Loucy (cell line): ENCODE results near the gene PLXNA2.
A peak's percentile ranks its signal among the peaks of the same experiment; 100 is the strongest.

ENCODE experiments used
- H2AFZ ChIP-seq: fragments of 200-600 bp; sonication (generic); 2 replicates; pipeline ENCODE4 v1.6.0; 2016; ENCODE audit warnings: antibody characterized with exemption, mild to moderate bottlenecking, low read length, moderate library complexity
- H3F3A ChIP-seq: fragments of 200-600 bp; 2 replicates; pipeline ENCODE4 v1.6.0; 2016; ENCODE audit warnings: antibody characterized with exemption, low read depth, mild to moderate bottlenecking
- H3K27me3 ChIP-seq: fragments of 200-600 bp; sonication (generic); 2 replicates; pipeline ENCODE4 v1.6.1; 2014; ENCODE audit warnings: low read length, mild to moderate bottlenecking; ENCODE audit not compliant: insufficient read depth, poor library complexity, severe bottlenecking
- H3K36me3 ChIP-seq: fragments of 200-600 bp; sonication (generic); 2 replicates; pipeline ENCODE4 v1.6.1; 2016; ENCODE audit warnings: low read length; ENCODE audit not compliant: insufficient read depth
- H3K4me1 ChIP-seq: fragments of 200-600 bp; sonication (generic); 2 replicates; pipeline ENCODE4 v1.5.1; 2014; ENCODE audit warnings: low read length, mild to moderate bottlenecking; ENCODE audit not compliant: insufficient read depth, poor library complexity, severe bottlenecking
- H3K4me2 ChIP-seq: fragments of 200-600 bp; sonication (generic); 2 replicates; pipeline ENCODE4 v1.6.0; 2014; ENCODE audit warnings: antibody characterized with exemption, low read length, low read depth, mild to moderate bottlenecking; ENCODE audit not compliant: poor library complexity, severe bottlenecking
- H3K4me3 ChIP-seq: fragments of 200-600 bp; sonication (generic); 2 replicates; pipeline ENCODE4 v1.5.1; 2014; ENCODE audit warnings: low read length, mild to moderate bottlenecking, mixed read lengths; ENCODE audit not compliant: poor library complexity, severe bottlenecking
- H3K79me2 ChIP-seq: fragments of 200-600 bp; sonication (generic); 2 replicates; pipeline ENCODE4 v1.6.1; 2014; ENCODE audit warnings: low read length; ENCODE audit not compliant: insufficient read depth
- H3K9ac ChIP-seq: fragments of 200-600 bp; sonication (generic); 2 replicates; pipeline ENCODE4 v1.6.0; 2014; ENCODE audit warnings: mild to moderate bottlenecking, low read depth, low read length, moderate library complexity; ENCODE audit not compliant: poor library complexity, severe bottlenecking
- H3K9me2 ChIP-seq: fragments of 200-600 bp; sonication (generic); replicated peaks from 2 replicates; pipeline ENCODE4 v1.6.1; 2016; ENCODE audit warnings: low read depth, low read length, mixed read lengths
- H3K9me3 ChIP-seq: fragments of 200-600 bp; sonication (generic); 2 replicates; pipeline ENCODE4 v1.6.1; 2014; ENCODE audit warnings: mild to moderate bottlenecking, antibody characterized with exemption, low read length, low read depth; ENCODE audit not compliant: insufficient read depth
- H4K20me1 ChIP-seq: fragments of 200-600 bp; sonication (generic); 2 replicates; pipeline ENCODE4 v1.6.0; 2014; ENCODE audit warnings: antibody characterized with exemption, low read length, mild to moderate bottlenecking; ENCODE audit not compliant: insufficient read depth, poor library complexity, severe bottlenecking
- CTCF ChIP-seq: fragments of 200-600 bp; sonication (generic); conservative IDR thresholded peaks from 2 replicates; pipeline ENCODE4 v1.5.1; 2014; ENCODE audit warnings: mild to moderate bottlenecking, antibody characterized with exemption, low read length
- EZH2phosphoT487 ChIP-seq: fragments of 200-600 bp; IDR thresholded peaks from 2 replicates; pipeline ENCODE4 v1.6.1; 2018; ENCODE audit warnings: antibody characterized with exemption, mild to moderate bottlenecking, moderate library complexity, borderline replicate concordance

Gene PLXNA2

GRCh38 chr1:208235356-208235981, 8.7 kb downstream of the PLXNA2 start:
- Histone ChIP-seq H3K9me3 (no peaks in the 10 kb centered on the region), H3K79me2 (no peaks in the 10 kb centered on the region), H3K4me1 (peaks cover 19% of the 10 kb centered on the region), H3K9ac (peak overlapping the region; percentile 7), H3K9me2 (no peaks in the 10 kb centered on the region), H3K27me3 (no peaks in the 10 kb centered on the region), H4K20me1 (no peaks in the 10 kb centered on the region), H2AFZ (no peak overlapping the region), H3F3A (no peaks in the 10 kb centered on the region), H3K4me2 (peak overlapping the region; percentile 78), H3K4me3 (peak overlapping the region; percentile 53), H3K36me3 (no peaks in the 10 kb centered on the region)
- TF ChIP-seq EZH2phosphoT487 (no peak), CTCF (no peak)

- Histone ChIP-seq H3K4me1 (peaks cover 19% of the 10 kb centered on the region), H3K9ac (no peak overlapping the region), H3K9me3 (no peaks in the 10 kb centered on the region), H3K4me2 (no peak overlapping the region), H3K79me2 (no peaks in the 10 kb centered on the region), H2AFZ (no peak overlapping the region), H3K27me3 (no peaks in the 10 kb centered on the region), H4K20me1 (no peaks in the 10 kb centered on the region), H3K4me3 (no peak overlapping the region), H3F3A (no peaks in the 10 kb centered on the region), H3K36me3 (no peaks in the 10 kb centered on the region), H3K9me2 (no peaks in the 10 kb centered on the region)
- TF ChIP-seq EZH2phosphoT487 (no peak), CTCF (no peak)
These were observed 9.5 kb downstream of the PLXNA2 start for GRCh38 chr1:208234721-208235120.

- Histone ChIP-seq H3K4me2 (no peak overlapping the region), H3K27me3 (no peaks in the 10 kb centered on the region), H3K9ac (no peak overlapping the region), H3K4me3 (no peak overlapping the region), H3K36me3 (no peaks in the 10 kb centered on the region), H2AFZ (no peak overlapping the region), H3K4me1 (peaks cover 19% of the 10 kb centered on the region), H4K20me1 (no peaks in the 10 kb centered on the region), H3K9me2 (no peaks in the 10 kb centered on the region), H3K79me2 (no peaks in the 10 kb centered on the region), H3F3A (no peaks in the 10 kb centered on the region), H3K9me3 (no peaks in the 10 kb centered on the region)
- TF ChIP-seq CTCF (no peak), EZH2phosphoT487 (no peak)
These were observed 10.2 kb downstream of the PLXNA2 start for GRCh38 chr1:208233978-208234377.
